ENCODE measurements around the gene ANKFN1.

The ANKFN1 gene

DNA sequence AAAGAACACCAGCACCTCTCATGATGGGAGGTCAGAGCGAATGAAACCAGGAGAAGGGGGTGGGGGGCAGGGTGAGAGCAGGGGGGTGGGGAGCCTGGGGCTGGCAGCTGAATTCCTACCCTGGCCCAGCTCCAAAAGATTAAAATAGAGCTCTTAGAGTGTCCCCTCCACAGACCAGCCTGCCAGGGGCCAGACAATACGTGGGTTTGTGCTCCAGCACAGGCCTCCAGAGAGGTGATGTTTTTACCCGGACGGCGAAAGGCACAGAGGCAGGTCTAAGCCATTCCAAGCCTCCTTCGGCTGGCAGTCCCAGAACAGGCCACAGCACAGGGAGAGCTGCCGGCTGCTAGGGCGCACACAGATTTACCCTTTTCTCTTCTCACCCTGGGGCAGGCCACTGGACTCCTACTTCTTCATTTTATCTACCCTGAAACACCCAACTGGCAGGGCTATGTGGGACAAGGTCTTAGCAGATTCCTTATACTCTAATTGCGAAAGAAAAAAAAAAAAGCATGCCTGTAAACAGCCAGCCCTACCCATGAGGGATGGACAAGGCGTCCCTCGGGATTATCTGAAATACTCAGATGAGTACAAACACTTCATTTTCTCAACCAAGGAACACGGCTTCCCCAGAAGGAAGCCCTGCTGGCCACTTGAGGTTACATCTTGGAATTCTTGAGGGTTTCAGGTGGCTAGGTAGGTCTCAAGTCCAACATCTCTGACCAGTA lies 368.3 kb downstream of the ANKFN1 start:
- DNase-seq: no peak

DNA sequence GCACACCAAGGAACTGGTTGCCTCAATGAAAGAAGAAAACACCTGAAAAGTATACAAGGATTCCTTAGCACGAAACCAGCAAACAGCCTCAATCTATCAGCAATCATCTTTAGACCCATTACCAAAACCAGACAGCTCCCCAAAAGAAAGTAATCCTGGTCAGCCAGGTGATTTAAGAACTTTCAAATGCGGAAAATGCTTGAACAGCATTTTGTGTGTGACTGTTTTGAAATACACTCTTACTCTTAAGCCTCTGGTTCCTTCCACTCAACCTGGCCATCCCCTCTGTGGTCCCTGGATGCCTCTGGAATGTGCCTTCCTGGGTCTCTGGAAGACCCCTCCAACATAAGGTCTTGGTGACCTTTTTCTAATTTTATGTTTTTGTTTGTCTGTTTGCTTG lies 369.8 kb downstream of the ANKFN1 start:
- DNase-seq: no peak

DNA sequence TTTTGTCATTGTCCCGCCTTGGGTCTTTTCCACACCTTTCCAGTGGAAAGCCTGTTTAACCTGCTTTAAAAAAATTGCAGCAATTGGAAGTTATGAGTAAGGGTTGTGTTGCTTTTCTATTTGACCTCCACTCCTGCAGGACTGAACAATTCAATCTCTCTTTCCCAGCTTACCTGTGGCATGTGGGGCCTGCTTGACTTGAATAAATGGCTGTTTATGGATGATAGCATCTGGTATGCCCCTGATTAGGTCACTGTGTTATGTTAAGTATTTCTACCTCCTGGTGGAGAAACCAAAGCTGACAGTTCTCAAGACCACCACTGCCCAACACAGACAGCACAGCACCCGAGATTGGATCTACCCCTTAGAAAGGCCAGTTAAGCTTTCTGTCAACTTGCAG lies 375.4 kb downstream of the ANKFN1 start:
- no peak for DNase-seq

DNA sequence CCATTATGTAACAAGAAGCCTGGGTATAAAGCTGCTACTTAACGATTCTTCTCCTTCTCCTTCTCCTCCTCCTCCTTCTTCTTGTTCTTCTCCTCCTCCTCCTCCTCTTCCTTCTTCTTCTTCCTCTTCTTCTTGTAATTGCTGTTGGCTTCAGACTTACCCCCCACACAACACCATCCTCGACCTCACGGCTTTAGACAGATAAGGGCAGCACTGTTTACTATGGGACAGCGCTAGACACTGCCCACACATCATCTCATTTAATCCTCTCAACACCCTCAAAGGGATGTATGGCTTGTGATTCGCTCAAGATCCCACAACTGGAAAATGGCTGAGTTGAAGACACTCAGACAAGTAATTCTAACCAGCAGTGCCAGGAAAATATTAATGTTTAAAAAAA lies 379.7 kb downstream of the ANKFN1 start:
- DNase-seq: no peak

DNA sequence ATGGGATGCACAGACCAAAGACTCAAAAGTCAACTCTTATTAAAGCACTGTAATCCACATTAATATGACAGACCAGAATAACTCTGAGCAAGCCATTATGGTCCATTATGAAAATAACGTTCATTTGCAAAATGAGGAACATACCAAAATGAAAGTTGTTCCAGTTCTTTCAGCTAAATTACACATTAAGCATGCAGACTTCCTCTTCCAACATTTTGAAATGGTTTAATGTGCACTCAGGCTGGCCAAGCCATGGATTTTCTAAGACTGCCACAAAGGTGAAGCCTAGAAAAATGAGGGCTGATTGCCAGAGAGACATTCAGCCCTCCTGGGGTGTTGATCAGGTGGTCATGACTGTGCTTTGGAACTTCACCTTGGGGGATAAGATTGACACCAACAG lies 383.5 kb downstream of the ANKFN1 start:
- no peak for DNase-seq

DNA sequence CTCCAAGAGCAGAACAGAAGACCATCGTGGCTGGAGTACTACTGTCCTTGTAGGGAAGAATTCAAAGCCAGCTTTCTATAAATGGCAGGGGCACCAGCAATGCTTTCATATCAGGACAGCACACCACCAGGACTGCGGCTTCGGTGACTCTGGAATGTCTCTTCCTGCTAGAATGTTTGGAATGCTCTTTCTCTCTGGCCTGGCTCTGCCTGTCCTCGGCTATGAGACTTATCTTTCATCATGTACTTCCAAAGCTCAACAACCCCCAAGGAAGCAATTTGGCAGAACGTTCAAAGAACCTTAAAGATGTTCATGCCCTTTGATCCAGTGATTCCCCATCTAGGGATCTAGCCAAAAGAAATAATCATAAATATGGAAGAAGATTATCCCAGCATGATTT lies 387.6 kb downstream of the ANKFN1 start:
- DNase-seq: no peak

DNA sequence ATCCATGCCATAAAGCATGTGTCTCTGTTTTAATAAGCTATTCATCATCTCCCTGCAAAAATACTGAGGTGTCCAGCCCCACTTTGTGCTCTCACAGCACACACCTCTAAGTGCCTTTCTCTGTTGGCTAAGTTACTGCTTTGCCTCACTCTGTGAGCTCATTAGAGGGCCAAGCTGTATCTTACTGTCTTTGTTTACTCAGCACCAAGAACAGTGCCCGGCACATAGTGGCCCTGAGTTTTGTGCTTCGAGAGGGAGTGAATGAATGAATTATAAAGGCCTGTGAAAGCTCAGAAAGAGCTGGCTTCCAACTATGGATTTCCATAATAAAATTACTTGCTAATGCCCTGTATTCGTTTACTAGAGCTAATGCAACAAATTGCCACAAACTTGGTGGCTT lies 390.0 kb downstream of the ANKFN1 start:
- no peak for DNase-seq

DNA sequence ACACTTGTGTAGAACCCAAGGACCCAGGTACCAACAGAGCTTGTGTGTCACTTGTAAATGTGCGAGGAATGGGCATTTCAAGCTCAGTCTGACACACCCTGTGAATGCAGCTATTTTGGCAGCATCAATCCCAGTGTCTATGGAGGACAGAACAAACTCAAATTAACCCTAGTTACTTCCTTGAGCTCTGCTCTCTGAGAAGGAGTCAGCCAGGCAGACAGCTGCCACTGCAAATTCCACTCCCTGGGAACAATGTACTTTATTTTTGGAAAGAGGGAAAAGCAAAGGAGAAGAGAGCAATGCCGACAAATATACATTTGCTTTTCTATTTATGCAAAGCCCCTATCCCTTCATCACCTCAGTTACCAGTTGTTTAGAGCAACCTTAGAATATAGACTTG lies 391.8 kb downstream of the ANKFN1 start:
- no peak for DNase-seq

DNA sequence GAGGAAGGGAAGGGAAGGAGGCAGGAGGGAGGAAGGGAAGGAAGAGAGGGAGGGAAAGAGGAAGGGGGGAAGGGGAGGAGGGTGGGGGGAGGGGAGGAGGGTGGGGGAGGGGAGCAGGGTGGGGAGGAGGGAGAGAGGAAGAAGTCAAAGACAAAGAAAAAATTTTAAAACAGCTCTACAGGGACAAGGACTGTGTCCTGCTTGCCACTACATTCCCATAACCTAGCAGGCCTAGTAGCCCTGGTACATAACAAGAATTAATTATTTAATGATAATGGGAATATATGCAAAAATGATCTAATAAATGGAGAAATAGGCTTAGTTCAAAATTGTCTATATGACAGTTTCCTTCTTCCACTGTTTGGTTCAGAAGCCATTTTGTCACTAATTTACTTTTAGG lies 392.7 kb downstream of the ANKFN1 start:
- no peak for DNase-seq

DNA sequence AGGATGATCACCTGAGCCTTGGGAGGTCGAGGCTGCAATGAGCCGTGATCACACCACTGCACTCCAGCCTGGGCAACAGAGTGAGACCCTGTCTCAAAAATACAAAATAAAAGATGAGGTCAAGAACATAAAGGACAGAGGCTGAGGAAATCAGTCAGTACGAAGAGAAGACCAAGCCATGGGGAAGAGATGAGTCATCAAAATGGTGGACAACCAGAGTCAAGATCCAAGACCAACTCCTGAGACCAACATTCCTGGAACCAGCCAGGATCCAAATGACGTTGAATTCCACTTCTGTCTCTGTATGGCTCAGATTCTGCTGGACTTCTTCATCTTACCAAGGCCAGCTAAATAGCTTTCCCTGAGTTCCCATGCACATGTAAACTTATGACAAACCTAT lies 395.4 kb downstream of the ANKFN1 start:
- DNase-seq: no peak

DNA sequence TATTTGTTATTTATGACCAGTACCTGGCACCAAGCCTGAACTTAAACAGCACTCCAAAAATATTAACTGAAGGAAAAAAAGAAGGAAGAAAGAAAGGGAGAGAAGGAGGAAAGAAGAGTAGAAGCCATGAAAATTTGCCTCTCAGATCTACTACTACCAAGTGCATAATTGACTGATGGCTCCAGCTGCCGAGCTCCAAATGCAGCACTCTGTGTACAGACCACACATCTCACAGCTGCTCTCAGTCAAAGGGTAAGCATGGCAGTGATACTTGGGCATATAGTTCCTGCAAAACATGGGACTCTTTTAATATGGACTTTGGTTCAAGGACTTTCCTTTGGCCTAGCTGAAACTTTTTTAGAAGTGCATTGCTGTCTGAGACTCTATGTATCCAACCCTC lies 396.2 kb downstream of the ANKFN1 start:
- no peak for DNase-seq

DNA sequence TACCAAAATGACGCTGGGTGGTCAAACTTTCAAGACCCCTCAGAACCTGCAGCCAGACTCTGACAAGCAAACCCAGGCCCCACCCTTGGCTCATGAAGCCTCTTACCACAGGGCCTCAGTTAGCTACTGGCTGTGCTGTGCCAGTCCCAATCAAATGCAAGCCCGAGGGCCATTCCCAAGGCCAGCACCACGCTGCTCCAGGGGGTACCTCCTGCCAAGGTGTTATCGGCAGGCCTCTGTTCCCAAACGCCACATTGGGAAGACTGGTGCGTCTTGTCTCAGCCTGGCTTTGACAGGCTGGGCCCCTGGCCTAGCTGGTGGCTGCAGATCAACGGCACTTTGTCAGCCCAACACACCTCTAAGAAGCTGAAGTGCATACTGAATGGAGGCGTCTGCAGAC lies 404.4 kb downstream of the ANKFN1 start:
- no peak for DNase-seq

DNA sequence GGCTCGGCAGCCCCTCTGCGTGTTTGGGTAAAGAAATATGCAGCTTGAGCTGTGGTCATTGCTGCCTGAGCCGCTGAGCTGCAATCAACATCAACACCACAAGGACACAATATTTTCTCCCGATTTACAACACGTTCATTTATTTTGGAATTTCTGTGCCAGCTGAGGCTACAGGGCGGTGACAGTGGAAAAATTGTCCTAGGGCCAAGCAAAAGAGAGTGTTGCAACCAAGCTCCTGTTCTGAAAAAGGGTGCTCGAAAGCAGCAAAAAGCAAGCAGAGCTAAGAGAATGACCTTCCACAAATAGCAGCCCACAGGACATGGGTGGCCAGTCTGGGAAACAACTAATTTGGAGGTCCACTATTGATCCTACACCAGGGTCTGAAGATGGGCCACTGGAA lies 404.8 kb downstream of the ANKFN1 start:
- no peak for DNase-seq

All from activated CD4-positive, alpha-beta T cell treated with anti-CD3 and anti-CD28 coated beads, Interleukin-2, amount 50 U/mL, for 16 hours (primary cell).